HEK293T (cell line): ENCODE results near the gene MRPL48.

Experiments used
- BHLHE40 ChIP-seq: fragments of 450-650 bp; IDR thresholded peaks from 2 replicates; pipeline ENCODE4 v1.6.1; 2016; ENCODE audit warnings: mild to moderate bottlenecking, moderate library complexity, borderline replicate concordance
- ELF4 ChIP-seq: fragments of 450-650 bp; IDR thresholded peaks from 2 replicates; pipeline ENCODE4 v1.6.1; 2017; ENCODE audit warnings: antibody characterized with exemption
- FOXA1 ChIP-seq: fragments of 450-650 bp; IDR thresholded peaks from 2 replicates; pipeline ENCODE4 v1.6.1; 2016; ENCODE audit warnings: mild to moderate bottlenecking
- FOXK2 ChIP-seq: fragments of 450-650 bp; IDR thresholded peaks from 2 replicates; pipeline ENCODE4 v1.6.1; 2016; ENCODE audit warnings: mild to moderate bottlenecking
- FOXM1 ChIP-seq: fragments of 450-650 bp; IDR thresholded peaks from 2 replicates; pipeline ENCODE4 v1.6.1; 2017; ENCODE audit warnings: mild to moderate bottlenecking, borderline replicate concordance
- L3MBTL2 ChIP-seq: fragments of 450-650 bp; conservative IDR thresholded peaks from 2 replicates; pipeline ENCODE4 v1.6.1; 2016; ENCODE audit warnings: mild to moderate bottlenecking
- LEF1 ChIP-seq: fragments of 450-650 bp; IDR thresholded peaks from 2 replicates; pipeline ENCODE4 v1.6.1; 2017; ENCODE audit warnings: mild to moderate bottlenecking, borderline replicate concordance
- NFRKB ChIP-seq: fragments of 450-650 bp; IDR thresholded peaks from 2 replicates; pipeline ENCODE4 v1.6.1; 2016; ENCODE audit warnings: mild to moderate bottlenecking, moderate library complexity
- PKNOX1 ChIP-seq: fragments of 450-650 bp; IDR thresholded peaks from 2 replicates; pipeline ENCODE4 v1.6.1; 2016
- SP1 ChIP-seq: fragments of 450-650 bp; IDR thresholded peaks from 2 replicates; pipeline ENCODE4 v1.6.1; 2017
- SUZ12 ChIP-seq: fragments of 450-650 bp; IDR thresholded peaks from 2 replicates; pipeline ENCODE4 v1.6.1; 2016; ENCODE audit warnings: mild to moderate bottlenecking

GRCh38 chr11:73818846-73819245, 31.2 kb downstream of the MRPL48 start:
- TF ChIP-seq FOXK2 (no peak), PKNOX1 (no peak), NFRKB (no peak), SP1 (no peak), ELF4 (no peak), FOXM1 (no peak), L3MBTL2 (no peak), BHLHE40 (no peak), FOXA1 (no peak), LEF1 (no peak), SUZ12 (no peak)
